ENCODE data around the gene LYRM2.

The LYRM2 gene

DNA sequence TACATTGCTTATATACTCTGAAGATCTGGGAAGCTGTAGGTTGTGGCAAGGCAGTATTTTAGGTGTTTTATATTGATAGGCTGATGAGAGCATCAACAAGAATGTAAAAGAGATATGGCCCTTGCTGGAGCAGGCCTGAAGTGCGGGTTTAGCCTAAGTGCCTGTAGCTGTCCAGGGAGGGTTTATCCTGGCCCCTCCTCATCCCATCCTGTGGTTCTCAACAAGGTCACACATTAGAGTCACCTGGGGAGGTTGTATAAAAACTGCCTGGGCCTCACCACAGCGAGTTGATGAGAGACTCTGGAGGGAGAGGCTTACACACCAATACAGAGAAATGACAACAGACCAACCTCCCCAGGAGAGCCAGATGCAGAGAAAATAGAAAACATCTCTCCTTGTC, 48.4 kb downstream of the LYRM2 start:
- DNase-seq = no peak

DNA sequence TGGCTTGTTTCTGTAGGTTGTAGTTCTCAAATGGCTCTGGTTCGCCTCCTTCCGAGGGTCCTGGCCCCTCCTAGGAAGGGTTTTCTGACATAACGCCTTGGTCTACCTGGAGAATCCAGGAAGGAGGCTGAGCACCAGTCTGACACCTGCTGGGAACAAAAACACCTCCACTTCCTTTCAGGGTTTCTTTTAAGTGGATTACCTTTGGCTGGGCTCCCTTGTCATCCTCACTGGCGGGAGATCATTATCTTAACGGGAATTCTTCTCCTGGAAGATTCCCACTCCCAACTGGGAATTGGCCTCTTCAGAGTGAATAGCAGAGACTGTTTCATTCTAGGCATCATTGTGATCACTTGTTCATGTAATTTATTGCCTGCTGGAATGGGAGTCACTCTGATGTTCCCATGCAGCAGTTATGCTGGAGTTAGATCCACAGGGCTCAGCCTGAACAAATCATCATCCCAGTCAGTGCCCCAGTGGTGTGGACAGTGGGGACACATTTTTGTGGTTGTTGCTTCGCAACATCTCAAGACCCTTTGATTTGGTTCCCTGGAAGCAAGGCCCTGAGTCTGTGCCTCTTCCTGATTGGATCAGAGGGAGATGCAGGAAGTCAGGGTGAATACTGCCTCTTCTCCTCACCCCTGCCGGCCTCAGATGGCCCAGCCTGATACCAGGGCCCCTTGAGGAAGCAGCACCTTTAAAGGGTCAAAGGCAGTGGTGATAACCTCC, 49.1 kb downstream of the LYRM2 start:
- no peak for DNase-seq

DNA sequence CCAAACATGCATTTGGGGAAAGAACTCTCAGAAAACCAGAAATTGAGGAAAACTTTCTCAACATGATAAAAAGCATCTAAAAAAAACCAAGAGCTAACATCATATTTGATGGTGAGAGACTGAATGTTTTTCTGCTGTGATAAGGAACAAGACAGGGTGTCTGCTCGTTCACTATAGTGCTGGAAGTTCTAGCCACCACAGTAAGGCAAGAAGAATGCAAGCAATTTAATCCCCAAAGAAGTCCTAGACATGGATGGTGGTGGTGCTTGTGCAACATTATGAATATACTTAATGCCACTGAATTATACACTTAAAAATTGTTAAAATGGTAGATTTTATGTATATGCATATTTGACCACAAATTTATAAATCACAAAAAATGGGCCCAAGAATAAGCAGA, 53.4 kb downstream of the LYRM2 start:
- DNase-seq = no peak

DNA sequence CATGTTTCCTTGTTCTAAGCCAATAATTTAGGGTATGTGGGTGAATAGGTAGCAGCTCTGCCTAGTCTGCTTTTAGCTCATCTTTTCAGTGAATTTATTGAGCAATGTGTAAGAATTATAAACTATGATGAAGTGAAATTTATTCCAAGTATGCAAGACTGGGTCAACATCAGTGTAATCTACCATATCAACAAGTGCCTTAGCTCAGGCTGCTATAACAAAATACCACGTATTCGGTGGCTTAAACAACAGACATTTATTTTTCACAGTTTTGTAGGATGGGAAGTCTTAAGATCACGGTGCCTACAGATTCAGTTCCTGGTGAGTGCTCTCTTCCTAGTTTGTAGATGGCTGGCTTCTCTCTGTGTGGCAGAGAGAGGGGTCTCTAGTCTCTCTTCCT, 54.0 kb downstream of the LYRM2 start:
- no peak for DNase-seq

DNA sequence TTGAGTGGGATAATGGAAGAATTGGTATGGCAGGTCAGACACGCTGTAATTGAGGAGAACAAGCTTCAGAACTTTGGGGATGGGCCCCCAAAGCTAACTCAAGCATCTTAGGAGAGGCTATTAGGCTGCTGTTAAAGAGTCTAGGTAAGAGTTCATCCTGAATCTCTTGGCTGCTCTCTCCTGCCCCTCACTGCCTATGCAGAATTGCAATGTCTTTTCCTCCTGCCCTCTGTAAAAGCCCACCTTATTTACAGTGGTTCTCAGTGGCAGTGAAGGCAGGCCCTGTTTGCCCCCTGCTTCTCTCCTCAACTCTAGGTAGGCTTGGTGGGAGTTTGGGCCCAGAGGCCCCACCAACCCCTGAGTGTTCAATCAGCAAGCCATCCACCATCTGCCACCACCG, 55.0 kb downstream of the LYRM2 start:
- no peak for DNase-seq

DNA sequence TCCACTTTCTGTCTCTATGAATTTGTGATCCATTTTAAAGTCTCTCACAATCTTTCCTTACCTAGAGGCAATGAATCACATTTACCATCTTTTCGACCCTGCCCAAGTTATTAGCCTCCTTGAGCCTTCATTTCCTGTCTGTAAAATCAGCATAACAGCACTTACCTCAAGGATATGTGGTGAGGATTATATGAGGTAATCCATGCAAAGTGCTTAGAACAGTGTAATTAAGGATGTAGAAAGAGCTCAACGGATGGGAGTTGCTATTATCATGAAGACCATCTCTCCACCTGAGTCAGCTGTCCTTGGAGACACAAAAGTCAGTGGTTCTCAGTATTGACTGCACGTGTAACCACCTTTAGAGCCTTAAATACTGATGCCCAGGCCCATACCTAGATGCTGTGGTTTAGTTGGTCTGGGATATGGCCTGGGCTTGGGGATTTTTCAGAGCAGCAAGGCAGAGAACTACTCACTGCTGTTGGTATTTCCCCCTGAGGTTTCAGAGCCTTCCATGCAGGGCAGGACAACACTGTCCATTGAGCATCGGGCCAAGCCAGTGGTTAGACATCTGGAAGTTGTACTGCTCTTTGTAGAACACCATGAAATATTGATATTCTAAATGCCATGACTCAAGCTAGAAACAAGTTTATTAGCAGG, 55.8 kb downstream of the LYRM2 start:
- no peak for DNase-seq

DNA sequence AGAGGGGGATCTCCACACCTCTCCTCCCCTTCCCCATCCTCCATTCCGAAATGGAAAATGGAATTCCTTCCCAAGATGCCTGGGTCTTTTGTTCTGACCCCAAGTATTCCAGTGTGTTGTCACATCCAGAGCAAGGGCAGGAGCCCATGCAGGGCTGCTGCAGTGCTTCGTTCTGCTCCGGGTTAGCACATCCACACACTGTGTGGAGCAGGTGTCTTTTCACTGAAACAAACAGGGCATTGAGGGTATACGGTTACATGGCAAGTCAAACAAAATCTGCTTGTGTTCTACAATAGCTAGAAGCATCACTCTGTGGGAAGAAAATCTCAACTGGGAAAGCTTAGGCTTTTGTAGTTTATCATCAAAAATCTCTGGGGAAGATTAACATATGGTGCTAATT, 56.9 kb downstream of the LYRM2 start:
- DNase-seq = no peak

DNA sequence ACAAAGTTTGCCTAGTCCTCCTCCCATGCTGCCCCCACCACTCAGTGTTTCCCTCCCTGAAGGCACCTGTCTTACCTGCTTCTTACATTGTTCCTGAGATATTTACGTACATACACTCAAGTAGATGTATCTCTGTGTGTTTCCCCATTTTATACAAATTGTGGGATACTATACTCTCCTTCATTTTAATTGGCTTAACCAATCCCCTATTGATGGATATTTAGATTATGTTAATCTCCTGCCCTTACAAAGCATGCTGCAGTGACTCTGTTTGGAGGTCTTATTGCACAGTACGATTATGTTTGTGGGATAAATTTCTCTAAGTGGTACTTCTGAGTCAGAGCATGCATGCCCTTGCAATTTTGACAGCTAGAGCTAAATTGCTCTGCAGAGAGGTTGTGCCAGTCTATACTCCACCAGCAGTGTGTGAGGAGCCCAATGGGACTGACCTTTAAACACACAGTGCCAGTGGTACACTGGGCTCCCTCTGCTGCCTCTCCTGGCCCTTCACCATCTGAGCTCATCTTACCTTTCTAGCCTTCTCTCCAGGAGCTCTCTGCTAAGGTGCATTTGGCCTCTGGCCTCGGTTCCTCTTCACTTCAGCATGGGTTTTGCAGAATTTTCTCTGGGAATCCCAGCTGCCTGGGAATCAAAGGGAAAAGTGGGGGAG, 57.4 kb downstream of the LYRM2 start:
- DNase-seq = no peak

DNA sequence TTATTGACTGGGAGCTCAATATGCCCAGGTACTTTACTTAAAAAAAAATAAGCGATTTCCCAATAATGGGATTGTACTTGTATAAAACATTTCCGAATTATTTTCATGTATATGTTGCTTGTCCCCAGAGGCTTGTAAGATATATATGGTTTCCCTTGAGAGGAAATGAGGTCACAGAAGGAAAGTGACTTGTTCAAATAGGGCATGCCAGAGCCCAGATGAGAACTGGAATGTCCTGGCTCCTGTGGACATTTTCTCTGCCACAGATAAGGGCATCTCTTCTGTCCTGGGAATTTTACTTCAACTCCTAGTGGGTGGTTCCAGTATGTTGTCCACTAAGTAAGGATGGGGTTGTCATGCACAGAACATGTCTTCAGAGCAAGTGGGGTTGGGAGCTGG, 63.0 kb downstream of the LYRM2 start:
- no peak for DNase-seq

DNA sequence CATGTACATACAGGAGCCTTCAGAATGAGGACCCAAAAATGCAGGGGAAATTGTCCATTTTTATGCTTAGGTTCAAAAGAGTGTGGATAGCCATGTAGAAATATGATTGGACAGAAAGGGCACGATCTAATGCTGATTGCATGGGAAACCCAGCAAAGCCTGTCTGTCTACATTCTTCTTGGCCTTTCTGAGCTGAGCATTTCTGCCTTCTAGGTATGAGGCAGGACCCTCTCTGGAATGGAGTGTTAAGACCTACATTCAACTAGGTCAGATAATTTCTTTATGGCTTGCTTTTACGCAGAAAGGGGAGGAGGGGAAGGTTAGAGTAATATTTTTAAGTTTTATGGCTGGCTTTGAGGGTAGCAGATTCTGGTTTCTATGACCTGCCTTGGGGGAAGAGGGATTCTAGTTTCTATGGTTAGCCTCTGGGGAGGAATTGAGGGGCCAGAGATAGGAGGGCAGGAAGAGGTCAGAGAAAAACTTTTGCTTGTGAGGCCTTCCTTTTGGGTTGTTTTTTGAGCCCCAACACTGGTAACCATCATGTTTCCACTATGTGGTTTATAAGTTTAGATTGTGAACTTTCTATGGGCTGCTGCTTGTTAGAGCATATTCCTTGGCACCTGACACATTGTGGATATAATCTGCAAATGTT, 63.5 kb downstream of the LYRM2 start:
- no peak for DNase-seq

DNA sequence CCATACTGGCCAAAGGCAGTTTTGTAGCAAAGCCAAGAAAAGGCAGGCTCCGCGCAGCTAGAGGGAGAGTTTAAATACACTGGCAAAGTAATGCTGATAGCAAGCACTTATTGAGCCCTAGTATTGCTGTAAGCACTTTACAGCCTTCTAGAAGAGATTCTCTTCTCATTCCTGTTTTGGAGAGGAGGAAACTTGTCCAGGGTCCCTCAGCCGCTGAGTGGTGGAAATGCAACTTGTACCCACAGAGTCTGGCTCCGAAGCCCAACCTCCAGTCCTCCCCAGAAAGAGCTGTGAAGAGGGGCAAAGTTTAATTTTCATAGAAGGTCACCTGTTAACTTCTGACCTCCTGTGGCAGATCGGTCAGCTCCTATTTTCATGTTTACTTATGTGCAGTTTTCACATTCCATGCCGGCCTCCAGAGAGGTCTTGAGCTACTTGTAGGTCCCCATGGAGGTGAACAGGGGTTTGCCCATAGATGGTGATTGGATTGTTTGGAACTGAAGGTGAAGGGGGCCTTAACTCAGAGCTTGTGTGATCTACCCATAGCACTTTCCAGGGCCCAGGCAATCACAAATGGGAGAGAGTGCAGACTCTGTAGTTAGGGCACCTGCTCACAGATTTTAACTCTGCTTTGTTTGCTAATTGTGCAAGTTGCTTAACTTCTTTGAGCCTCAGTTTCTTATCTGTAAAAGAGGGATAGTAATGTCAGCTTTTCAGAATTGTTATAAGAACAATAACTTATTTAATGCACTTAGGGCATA, 70.7 kb downstream of the LYRM2 start:
- no peak for DNase-seq

DNA sequence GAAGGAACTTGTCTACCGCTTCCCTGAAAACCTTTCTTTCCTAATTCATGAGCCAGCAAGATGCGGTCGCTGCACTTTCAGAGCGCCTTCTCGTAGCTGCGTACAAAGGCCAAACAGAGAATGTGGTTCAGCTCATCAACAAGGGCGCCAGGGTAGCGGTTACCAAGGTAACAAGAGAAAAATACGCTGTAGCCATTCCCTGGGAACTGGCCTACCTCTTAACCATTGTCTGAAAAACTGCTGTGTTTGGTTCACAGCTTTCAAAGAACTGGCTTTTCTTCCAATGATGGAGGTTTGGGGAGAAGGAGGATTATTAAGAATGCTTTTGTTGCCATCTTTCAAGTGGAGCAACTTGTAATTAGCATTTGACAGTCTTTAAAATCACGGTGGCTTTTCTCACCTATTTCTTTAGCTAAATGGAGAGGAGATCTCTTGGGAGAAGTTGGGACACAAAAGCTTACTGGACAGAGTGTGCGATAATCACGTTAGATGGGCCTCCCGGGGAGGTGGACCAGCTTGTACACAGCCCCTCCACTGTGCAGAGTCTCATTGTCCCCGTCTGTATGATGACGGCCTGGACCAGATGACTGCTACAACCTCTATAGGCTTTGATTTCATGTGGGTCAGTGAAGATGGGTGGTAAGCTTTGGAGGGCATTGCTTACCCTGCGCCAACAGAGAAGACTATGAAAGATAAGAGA, 71.5 kb downstream of the LYRM2 start:
- DNase-seq = no peak

DNA sequence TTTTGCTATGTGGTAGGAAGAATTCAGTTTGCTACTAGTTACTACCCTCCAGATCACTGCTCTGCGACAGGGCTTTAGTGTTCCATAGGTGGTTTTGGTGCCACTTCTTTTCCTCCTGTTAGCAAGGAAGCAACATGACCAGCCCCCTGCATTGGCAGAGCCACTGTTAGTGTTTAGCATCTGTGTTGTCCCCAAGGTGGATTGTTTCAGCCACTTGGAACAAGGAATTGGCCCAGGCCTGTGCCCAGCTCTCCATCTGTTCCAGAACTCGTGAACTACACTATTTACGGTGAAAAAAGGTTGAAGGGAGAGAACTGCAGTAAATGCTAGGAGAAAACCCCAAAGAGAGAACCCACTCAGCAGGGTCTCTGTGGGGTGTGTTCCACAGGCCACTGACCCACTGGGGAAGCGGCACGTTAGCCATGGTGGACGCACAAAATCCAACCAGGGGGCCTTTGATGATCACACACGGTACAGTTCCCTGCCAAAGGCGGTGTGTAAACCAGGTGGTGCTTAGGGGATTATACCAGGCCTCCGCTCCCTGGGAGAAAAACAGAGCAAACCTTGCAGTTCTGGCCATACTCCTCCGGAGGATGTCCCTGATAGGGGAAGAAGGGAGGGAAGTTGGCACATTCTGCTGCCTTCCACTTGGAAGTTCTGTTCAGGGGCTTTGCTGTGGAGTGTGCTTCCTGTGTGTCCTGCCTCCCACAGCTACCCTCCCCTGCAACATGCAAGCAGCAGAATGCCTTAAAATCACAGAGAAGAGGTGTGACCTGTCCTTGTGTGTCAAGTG, 72.3 kb downstream of the LYRM2 start:
- DNase-seq = no peak

DNA sequence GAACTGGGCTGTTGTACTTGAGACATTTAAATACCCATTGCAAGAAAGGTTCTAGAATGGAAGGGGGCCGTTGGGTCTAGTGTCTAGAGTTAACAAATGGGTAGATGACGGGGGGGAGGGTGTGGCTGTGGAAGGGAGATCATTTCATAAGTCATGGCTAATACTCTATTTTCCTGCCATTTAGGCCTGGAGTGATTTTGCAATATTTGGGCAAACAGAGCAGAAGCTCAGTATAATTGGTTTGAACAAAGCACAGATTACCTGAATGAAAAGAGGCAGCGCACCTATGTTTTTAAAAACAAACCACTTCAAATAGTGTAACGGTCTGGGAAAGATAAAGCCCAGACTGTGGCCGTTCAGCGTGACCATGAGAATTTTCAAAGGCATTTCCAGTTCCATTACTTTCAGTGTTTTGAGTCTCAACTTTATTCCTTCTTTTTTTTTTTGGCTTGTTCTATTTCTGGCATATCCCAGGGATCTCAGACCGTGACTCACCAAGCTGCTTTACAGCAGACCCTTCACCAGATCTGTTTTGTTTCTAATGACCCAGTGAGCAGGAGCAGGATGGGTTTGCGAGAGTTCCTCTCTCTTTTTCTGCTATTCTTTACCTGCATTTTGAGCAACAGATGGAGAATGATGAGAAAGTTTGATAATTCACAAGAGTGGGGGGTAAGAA, 73.7 kb downstream of the LYRM2 start:
- no peak for DNase-seq

DNA sequence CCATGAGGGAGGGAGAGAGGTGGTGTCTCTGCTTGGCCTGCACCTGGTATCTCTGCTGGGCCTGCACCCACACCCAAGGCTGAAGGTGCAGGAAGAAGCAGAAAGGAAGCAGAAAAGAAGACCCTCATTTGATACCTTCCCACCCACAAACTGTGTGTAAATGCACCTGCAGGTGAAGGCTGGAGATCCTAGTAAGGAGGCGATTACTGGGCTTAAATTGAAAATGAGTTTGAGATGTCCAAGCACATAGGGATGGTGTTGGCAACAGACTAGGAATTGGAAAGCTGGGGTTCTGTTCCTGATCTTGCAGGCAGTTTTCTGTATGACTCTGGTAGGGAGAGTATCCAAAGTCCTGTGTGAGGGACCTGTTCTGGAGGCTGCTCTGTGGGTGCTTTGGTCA, 74.7 kb downstream of the LYRM2 start:
- DNase-seq = no peak

DNA sequence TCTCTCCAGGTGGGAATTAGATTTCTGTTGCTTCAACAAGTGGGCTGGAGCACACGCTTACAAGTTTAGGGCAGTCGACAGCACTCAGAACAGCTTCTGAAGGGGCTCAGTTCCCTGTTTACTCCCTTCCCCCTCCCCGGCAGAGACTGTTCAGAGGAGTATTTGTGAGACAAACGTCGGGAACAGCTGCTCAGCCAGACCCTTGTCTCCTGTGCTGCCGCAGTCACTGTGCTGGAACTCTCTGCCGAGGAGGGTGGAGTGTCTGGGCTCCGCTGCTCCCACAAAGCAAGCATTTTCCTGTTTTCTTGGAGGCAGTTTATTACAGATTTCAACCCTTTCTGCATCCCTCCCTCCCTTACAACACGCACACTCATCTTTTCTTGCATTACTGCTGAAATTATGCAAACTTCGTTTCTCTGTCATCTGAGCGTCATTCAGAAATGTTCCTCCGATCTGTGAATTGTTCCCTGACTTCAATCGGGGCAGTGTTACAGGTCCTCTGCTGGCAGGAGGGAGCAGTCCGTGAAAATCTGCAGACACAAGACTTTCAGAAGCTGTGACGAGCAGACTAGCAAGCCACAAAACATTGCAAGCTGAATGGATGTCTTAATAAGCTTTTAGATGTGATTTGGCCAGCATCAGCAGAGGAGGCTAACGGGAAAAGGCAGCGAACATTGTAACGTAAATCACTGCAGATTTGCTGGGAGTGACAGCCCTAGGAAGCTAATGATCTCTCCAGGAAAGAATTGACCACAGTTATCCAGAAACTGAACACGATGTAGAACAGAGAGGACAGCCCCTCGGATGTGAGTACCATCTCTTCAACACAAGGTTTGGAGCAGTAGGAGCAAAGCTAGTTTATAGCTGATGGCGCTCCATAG, 76.2 kb downstream of the LYRM2 start:
- no peak for DNase-seq

DNA sequence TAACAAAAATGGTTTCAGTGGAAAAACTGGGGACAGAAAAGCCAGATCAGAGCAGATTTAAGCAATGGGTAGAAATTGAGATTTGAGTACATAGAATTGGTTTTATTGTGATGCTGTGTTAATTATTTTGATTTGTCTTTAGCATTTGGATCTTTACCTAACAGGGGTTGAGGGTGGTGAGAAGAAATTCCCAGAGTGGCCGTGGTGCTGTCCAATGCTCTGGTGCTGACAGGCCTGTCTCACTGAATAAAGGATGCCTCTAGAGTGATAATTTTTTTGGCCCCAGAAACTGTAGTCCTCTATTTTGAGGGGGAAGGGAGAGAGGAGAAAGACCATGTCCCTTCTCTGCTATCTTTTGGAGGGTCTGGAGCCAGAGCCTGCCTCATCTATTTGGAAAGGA, 79.1 kb downstream of the LYRM2 start:
- no peak for DNase-seq

DNA sequence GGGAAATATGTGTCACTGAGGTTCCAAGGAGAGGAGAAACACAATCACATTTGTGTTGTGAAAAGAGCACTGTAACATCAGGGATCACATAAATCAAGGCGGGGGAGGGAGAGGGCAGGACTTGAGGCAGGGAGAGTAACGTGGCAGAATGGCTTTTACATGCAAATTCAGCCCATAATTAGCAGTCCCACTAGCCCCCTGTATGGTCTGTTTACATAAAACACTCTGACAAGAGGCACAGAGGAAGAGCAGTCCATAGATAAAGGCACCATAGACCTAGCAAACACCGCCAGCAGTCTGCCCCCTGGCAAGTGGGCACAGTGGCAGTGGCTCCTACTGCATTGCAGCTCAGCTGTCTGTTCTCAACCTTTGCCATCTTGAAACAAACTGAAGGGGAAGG, 82.7 kb downstream of the LYRM2 start:
- DNase-seq = no peak

DNA sequence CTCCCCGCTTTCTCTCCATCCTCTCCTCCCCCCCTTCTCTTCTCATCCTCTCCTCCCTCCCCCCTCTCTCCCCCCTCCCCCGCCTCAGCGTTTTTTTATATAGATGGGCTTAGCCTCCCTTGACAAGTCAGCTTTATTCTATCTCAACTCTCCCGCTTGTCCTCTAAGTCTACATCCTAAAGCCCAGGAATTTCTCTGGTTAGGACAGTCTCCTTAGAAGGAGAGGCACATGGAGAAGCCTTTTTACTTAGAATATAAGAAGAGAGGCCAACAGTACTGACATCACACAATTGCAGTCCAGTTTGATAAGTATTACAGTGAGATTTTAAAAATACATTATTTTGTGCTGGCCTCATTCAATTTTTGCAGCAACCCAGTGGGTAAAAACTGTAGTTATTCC, 83.5 kb downstream of the LYRM2 start:
- DNase-seq = no peak

DNA sequence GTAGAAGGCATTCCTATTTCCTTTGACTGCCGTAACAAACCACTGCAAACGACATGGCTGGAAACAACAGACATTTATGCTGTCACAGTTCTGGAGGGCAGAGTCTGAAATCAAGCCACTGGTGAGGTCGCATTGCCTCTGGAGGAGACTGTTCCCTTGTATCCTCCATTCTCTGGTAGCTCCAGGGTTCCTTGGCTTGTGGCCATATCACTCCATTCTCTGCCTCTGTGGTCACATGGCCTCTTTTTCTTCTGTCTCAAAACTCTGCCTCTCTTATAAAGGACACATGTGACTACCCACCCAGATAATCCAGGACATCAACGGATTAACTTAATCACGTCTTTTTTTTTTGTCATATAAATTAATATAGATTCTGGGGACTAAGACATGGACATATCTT, 84.4 kb downstream of the LYRM2 start:
- DNase-seq = no peak
